ENCODE data around the gene ABCD1.

ABCD1 gene

GRCh38 chrX:153719701-153720100, 5.0 kb upstream of the ABCD1 start:
- no peak for DNase-seq (ENCODE audit: low read depth)
- TF ChIP-seq CTCF (conservative IDR thresholded peaks at IDR 0.05; ENCODE audit: control insufficient read depth, insufficient read depth, low read depth, low read length) = no peak
- H3K4me3 ChIP-seq (ENCODE audit: control insufficient read depth, low read depth, low read length) = no peak overlapping the region

- H3K4me3 ChIP-seq (ENCODE audit: control insufficient read depth, low read depth, low read length) = peak overlapping the region; percentile 59
- DNase-seq (ENCODE audit: low read depth) = peak; percentile 42
- TF ChIP-seq CTCF (conservative IDR thresholded peaks at IDR 0.05; ENCODE audit: control insufficient read depth, insufficient read depth, low read depth, low read length) = no peak
Measured at GRCh38 chrX:153722704-153723350, 1.8 kb upstream of the ABCD1 start.

- peak; percentile 38 for DNase-seq (ENCODE audit: low read depth)
- peak; percentile 28 for TF ChIP-seq CTCF (conservative IDR thresholded peaks at IDR 0.05; ENCODE audit: control insufficient read depth, insufficient read depth, low read depth, low read length)
Measured at GRCh38 chrX:153723351-153724251, 1.1 kb upstream of the ABCD1 start.

GRCh38 chrX:153725039-153725831, 579 bp downstream of the ABCD1 start:
- TF ChIP-seq CTCF (conservative IDR thresholded peaks at IDR 0.05; ENCODE audit: control insufficient read depth, insufficient read depth, low read depth, low read length) = no peak
- DNase-seq (ENCODE audit: low read depth) = no peak
- H3K4me3 ChIP-seq (ENCODE audit: control insufficient read depth, low read depth, low read length) = peak overlapping the region; percentile 25

More at GRCh38 chrX:153723351-153724251, 1.1 kb upstream of the ABCD1 start:
- H3K4me3 ChIP-seq (ENCODE audit: control insufficient read depth, low read depth, low read length) = peak overlapping the region; percentile 59

GRCh38 chrX:153725832-153726285, 1.2 kb downstream of the ABCD1 start:
- no peak for DNase-seq (ENCODE audit: low read depth)
- TF ChIP-seq CTCF (conservative IDR thresholded peaks at IDR 0.05; ENCODE audit: control insufficient read depth, insufficient read depth, low read depth, low read length) = no peak

More at GRCh38 chrX:153725832-153726285, 1.2 kb downstream of the ABCD1 start:
- no peak overlapping the region for H3K4me3 ChIP-seq (ENCODE audit: control insufficient read depth, low read depth, low read length)

Measured in fibroblast of mammary gland (primary cell).